Activated naive CD4-positive, alpha-beta T cell treated with anti-CD3 and anti-CD28 coated beads, Interleukin-2, amount 50 U/mL, for 24 hours (primary cell): ENCODE data around the gene CXCL10.
"Not testable (repeated sequence)": the region's sequence is repeated elsewhere in the genome, so short reads cannot be mapped to it uniquely, and the experiment has no call there.

Experiments
- H3K27ac Mint-ChIP-seq: one replicate; pipeline ENCODE4 v1.8.0; 2021; ENCODE audit warnings: mild to moderate bottlenecking, mixed read lengths
- H3K27me3 Mint-ChIP-seq: one replicate; pipeline ENCODE4 v1.8.0; 2021; ENCODE audit warnings: mixed read lengths
- H3K36me3 Mint-ChIP-seq: one replicate; pipeline ENCODE4 v1.8.0; 2021; ENCODE audit warnings: mixed read lengths
- H3K4me1 Mint-ChIP-seq: one replicate; pipeline ENCODE4 v1.8.0; 2021; ENCODE audit warnings: mixed read lengths
- H3K4me3 Mint-ChIP-seq: one replicate; pipeline ENCODE4 v1.8.0; 2021; ENCODE audit warnings: mild to moderate bottlenecking, mixed read lengths
- H3K9me3 Mint-ChIP-seq: one replicate; pipeline ENCODE4 v1.8.0; 2021; ENCODE audit warnings: mixed read lengths

Gene CXCL10

DNA sequence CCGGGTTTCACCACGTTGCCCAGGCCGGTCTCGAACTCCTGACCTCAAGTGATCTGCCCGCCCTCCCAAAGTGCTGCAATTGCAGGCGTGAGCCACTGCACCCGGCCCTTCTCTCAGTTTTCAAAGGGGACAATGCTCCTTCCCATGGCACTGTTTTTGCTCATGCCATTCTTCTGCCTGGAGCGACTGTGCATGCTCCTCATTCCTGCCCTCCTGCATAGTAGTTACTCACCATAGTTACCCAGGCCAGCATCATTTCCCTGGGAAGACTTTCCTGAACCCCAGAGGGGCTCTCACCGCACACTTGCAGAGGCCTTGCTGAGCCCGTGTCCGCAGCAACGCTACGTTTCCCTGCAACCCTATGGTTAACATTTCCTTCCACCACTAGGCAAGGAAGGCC lies 12.7 kb downstream of the CXCL10 start:
- no peaks in the 10 kb centered on the region for H3K9me3 Mint-ChIP-seq

DNA sequence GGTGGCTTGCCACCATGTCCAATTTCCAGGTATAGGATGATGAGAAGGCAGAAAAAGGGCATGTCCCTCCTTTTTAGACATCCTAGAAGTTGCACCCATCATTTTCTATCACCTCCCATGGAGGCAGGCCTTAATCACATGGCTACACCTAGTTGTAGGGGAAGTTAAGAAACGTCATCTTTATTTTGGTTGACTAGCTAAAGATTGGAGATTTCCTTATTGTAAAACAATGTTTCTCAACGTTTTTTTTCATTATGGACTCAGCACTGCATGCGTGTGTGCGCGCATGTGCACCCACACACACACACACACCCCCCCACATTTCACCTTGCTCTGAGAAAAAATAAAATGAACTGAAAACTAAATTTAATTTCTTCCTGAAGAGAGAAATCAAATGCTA lies 14.0 kb downstream of the CXCL10 start:
- Mint-ChIP-seq H3K9me3 (no peaks in the 10 kb centered on the region), H3K27ac (no peak overlapping the region), H3K4me3 (no peak overlapping the region), H3K4me1 (no peaks in the 10 kb centered on the region), H3K36me3 (no peaks in the 10 kb centered on the region), H3K27me3 (peaks cover 1% of the 10 kb centered on the region)

More for the DNA sequence above, 12.7 kb downstream of the CXCL10 start:
- H3K27me3 Mint-ChIP-seq, result peaks cover 1% of the 10 kb centered on the region
- no peaks in the 10 kb centered on the region for H3K4me1 Mint-ChIP-seq
- H3K36me3 Mint-ChIP-seq, result no peaks in the 10 kb centered on the region
- no peak overlapping the region for H3K27ac Mint-ChIP-seq
- no peak overlapping the region for H3K4me3 Mint-ChIP-seq

DNA sequence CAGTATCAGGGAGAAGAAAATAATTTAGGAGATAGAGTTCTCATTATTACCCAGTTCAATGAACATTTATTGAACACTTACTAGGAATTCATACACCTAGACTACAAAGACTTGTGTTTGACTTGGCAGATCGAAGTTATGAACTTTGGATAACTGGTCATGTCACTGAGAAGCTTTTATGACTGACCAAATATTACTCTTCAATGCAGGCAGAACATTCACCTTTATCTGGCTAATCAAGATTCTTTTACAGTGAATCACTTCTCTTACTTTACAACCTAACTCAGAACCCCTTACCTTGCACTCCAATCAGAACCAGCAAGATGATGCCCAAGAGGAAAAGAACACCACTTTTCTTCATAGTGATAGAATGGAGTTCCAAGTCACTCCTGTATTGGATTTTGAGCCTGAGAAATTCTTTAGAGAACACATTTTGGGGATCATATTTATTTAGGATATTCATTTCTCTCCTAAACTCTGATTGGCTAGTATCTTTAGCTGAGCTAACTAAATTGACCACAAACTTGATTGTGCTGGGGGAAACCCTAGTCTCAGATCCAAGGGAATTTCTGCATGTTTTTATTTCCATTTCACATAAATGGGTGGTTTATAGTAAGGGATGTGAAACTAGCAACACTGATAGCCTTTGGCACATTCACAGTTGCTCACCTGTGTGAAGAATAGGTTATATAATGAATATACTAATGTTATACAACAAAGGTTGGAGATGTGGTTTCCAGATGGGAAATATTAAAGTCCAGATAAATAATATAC lies 16.0 kb downstream of the CXCL10 start, which contains the start of gene CXCL9:
TSS of gene CXCL9 (minus strand) at position 421 of the 774 bp plus-strand sequence. CDS start at position 361, 60 bp downstream.
- H3K27me3 Mint-ChIP-seq, result peaks cover 6% of the 10 kb centered on the region
- no peaks in the 10 kb centered on the region for H3K4me1 Mint-ChIP-seq
- H3K4me3 Mint-ChIP-seq, result no peak within 1 kb of the TSS
- H3K9me3 Mint-ChIP-seq, result no peaks in the 10 kb centered on the region
- no peak within 1 kb of the TSS for H3K27ac Mint-ChIP-seq
- no peaks in the 10 kb centered on the region for H3K36me3 Mint-ChIP-seq

DNA sequence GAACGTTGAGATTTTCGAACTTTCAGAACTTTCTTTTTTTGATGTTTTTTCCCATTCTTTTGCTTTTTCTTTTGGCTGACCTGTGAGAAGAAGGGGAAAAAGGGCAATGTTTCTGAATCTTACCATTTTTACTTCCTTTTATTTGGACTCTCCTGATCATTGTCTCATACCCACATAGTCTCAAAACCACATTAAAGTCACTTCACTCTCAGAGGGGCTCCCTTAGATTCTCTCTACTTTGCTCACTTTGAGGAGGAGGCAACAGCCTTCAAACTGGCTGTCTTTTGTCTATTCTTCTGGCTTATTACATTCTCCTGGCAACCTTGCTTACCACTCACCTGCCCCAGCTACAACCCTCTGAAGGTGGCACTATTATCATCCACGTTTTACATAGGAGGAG lies 19.7 kb downstream of the CXCL10 start:
- Mint-ChIP-seq H3K9me3 (no peaks in the 10 kb centered on the region), H3K27ac (no peak overlapping the region), H3K4me1 (no peaks in the 10 kb centered on the region), H3K27me3 (peaks cover 6% of the 10 kb centered on the region), H3K36me3 (no peaks in the 10 kb centered on the region), H3K4me3 (no peak overlapping the region)

DNA sequence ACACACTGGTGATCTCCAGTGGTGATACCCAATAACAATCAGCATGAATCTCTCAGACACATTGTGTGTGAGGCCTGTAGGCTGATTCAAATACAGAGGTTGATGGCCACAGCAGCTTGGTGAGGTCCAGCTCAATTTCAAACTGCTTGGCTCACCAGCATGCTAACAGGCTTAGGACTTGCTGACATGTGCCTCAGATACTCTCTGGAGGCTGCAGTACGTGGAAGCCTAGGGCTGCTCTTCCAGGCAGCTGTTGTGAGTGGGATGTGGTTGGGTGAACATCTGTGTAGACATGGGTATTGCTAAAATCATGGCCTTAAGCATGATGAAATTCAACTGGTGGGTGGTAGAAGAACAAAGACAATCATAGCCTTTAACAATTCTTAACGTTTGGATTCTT lies 20.3 kb downstream of the CXCL10 start:
- peaks cover 4% of the 10 kb centered on the region for H3K27me3 Mint-ChIP-seq
- no peaks in the 10 kb centered on the region for H3K4me1 Mint-ChIP-seq
- H3K27ac Mint-ChIP-seq, result no peak overlapping the region
- H3K4me3 Mint-ChIP-seq, result no peak overlapping the region
- H3K36me3 Mint-ChIP-seq, result no peaks in the 10 kb centered on the region
- H3K9me3 Mint-ChIP-seq, result no peaks in the 10 kb centered on the region

DNA sequence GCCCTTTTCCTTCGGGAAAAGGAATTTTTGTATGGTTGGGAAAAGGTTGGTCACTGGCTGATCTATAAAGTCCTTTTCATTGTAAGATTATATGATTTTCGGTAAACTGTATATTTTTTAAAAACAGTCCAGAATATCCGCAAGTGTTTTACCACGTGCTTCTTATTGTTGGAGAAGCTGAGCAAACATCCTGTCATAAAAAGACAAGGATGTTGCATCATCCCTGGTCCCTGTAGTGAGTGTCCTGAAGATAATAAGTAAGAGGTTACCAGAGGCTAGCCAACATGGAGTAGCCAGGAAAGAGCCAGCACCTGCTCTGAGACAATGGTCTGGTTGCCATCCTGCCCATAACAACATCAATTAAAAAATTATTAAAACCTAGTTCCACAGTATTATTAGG lies 21.1 kb downstream of the CXCL10 start:
- no peaks in the 10 kb centered on the region for H3K4me1 Mint-ChIP-seq
- no peak overlapping the region for H3K27ac Mint-ChIP-seq
- no peak overlapping the region for H3K4me3 Mint-ChIP-seq
- peaks cover 4% of the 10 kb centered on the region for H3K27me3 Mint-ChIP-seq
- no peaks in the 10 kb centered on the region for H3K9me3 Mint-ChIP-seq
- no peaks in the 10 kb centered on the region for H3K36me3 Mint-ChIP-seq

DNA sequence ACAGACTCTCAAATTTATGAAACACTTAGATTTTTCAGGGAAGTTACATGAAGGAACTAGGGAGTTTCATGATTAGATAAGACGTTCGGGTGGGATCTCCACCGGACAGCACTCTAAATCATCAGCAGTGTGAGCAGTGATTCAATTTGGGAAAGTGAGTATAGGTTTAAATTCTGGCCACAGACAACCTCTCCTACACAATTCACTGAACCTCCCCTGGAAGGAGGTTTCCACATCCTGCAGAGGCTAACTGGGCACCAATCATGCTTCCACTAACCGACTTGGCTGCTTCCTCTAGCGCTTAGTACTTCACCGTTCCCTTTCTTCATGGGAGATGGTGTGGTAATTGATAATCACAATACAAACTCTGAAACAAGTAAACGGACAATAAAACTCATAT lies 21.6 kb downstream of the CXCL10 start:
- H3K4me1 Mint-ChIP-seq, result no peaks in the 10 kb centered on the region
- H3K36me3 Mint-ChIP-seq, result no peaks in the 10 kb centered on the region
- no peaks in the 10 kb centered on the region for H3K9me3 Mint-ChIP-seq
- H3K27me3 Mint-ChIP-seq, result peaks cover 4% of the 10 kb centered on the region
- no peak overlapping the region for H3K4me3 Mint-ChIP-seq
- H3K27ac Mint-ChIP-seq, result no peak overlapping the region

DNA sequence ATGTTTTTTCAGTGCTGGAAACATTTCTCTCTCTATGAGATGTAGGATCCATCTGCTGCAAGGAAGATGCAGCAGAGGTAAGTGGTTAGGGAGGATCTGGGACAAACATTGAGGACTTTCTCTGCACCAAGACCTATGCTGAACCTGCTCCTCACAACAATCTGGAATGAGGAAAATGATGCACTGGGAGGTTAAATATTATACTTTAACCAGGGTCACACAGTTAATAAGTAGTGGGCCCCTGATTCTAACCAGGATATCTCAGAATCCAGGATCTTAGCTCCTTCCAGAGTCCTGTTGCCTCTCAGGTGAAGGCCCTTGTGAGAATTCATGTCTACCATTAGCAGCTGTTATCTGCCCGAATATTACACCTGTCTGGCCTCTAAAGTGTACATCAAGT lies 23.0 kb downstream of the CXCL10 start:
- Mint-ChIP-seq H3K27ac (no peak overlapping the region), H3K4me3 (no peak overlapping the region), H3K36me3 (no peaks in the 10 kb centered on the region), H3K4me1 (no peaks in the 10 kb centered on the region), H3K27me3 (peaks cover 4% of the 10 kb centered on the region), H3K9me3 (no peaks in the 10 kb centered on the region)

DNA sequence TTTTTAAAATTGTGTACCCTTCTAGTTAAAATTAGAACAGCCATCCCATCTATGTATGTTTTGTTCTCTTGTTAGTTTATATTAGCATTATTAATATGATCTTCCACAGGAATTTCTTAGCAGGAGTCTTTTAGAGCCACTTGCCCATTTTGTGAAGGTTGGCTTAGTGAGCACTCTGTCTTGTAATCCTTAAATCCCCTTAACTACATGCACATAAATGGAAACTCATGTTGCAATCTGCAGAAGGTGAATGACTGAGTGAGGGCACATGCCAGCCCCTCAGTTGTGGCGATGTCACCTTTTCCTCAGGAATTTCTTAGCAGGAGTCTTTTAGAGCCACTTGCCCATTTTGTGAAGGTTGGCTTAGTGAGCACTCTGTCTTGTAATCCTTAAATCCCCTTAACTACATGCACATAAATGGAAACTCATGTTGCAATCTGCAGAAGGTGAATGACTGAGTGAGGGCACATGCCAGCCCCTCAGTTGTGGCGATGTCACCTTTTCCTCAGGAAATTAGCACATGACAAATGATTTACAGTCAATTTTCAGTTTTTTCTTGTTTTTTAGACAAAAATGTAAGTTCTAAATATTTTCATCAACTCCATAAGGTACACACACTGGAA lies 24.7 kb downstream of the CXCL10 start:
- not testable (repeated sequence) for H3K27ac Mint-ChIP-seq, H3K4me3 Mint-ChIP-seq, H3K36me3 Mint-ChIP-seq, H3K9me3 Mint-ChIP-seq, H3K27me3 Mint-ChIP-seq, H3K4me1 Mint-ChIP-seq

DNA sequence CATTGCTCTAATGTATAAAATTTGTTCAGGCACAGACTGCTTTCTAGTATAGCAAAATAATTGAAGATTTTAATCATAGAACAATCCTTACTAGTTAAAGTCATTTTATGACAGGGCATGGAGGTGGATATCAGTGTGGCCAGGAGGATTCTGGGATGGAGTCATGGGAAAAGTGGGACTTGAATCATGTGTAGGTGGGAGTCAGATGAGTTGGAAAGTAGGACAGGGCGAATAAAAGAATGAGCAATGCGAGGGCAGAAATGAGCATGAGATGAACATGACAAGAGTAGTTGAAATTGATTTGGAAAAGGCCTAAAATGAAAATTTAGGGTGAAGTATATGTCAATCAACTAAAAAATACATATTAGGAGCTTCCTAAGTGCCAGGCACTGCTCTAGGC lies 25.4 kb downstream of the CXCL10 start:
- H3K27ac Mint-ChIP-seq, result no peak overlapping the region
- H3K36me3 Mint-ChIP-seq, result no peaks in the 10 kb centered on the region
- H3K4me1 Mint-ChIP-seq, result no peaks in the 10 kb centered on the region
- H3K9me3 Mint-ChIP-seq, result no peaks in the 10 kb centered on the region
- no peak overlapping the region for H3K4me3 Mint-ChIP-seq
- H3K27me3 Mint-ChIP-seq, result peaks cover 1% of the 10 kb centered on the region

DNA sequence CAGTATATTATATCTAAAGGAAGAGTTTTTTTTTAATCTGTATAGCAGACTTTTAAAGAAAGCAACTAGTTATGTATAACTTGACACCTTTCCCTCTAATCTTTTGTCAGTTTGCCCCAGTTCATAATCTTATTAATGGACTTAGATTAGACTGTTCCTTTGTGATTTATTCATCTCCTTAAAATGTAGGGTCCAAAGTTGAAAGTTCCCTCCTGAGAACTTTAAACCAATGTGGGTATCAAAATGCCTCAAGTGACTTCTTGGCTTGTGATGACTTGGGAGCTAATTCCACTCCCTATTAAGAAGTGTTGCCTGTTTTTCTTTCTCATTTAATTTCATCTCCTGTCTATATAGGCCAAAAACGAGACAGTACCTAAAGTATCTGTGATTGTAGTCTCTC lies 26.2 kb downstream of the CXCL10 start:
- H3K36me3 Mint-ChIP-seq, result no peaks in the 10 kb centered on the region
- no peak overlapping the region for H3K4me3 Mint-ChIP-seq
- no peaks in the 10 kb centered on the region for H3K27me3 Mint-ChIP-seq
- H3K9me3 Mint-ChIP-seq, result no peaks in the 10 kb centered on the region
- no peaks in the 10 kb centered on the region for H3K4me1 Mint-ChIP-seq
- no peak overlapping the region for H3K27ac Mint-ChIP-seq

DNA sequence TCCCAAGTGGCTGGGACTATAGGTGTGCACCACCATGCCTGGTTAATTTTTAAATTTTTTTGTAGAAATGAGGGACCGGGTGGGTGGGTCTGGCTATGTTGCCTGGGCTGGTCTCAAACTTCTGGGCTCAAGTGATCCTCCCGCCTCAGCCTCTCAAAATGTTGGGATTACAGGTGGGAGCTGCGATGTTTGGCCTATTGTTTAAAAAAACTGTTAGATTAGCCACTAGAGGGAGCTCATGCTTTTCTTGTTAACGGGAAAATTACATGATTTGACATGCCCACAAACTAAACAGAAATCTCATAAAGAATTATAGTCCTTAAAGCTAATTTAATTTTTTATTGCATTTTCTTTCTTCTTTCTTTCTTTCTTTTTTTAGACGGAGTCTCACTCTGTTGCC lies 27.6 kb downstream of the CXCL10 start:
- Mint-ChIP-seq H3K36me3 (no peaks in the 10 kb centered on the region), H3K4me1 (peaks cover 9% of the 10 kb centered on the region), H3K27me3 (no peaks in the 10 kb centered on the region), H3K9me3 (no peaks in the 10 kb centered on the region), H3K4me3 (no peak overlapping the region), H3K27ac (no peak overlapping the region)

DNA sequence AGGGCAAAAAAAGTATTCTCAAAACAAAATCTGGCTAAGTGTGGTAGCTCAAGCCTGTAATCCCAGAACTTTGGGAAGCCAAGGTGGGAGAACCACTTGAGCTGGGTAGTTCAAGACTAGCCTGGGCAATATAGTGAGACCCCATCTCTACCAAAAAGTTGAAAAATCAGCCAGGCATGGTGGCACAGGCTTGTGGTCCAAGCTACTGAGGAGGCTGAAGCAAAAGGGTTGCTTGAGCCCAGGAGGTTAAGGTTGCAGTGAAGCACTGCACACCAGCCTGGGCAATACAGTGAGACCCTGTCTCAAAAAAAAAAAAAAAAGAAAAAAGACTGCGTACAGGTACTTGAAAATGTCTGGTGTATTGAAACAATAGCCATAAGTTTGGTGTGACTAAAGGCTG lies 30.8 kb downstream of the CXCL10 start:
- Mint-ChIP-seq H3K27ac (no peak overlapping the region), H3K4me3 (no peak overlapping the region), H3K4me1 (peaks cover 9% of the 10 kb centered on the region), H3K9me3 (no peaks in the 10 kb centered on the region), H3K27me3 (no peaks in the 10 kb centered on the region), H3K36me3 (peaks cover 9% of the 10 kb centered on the region)

DNA sequence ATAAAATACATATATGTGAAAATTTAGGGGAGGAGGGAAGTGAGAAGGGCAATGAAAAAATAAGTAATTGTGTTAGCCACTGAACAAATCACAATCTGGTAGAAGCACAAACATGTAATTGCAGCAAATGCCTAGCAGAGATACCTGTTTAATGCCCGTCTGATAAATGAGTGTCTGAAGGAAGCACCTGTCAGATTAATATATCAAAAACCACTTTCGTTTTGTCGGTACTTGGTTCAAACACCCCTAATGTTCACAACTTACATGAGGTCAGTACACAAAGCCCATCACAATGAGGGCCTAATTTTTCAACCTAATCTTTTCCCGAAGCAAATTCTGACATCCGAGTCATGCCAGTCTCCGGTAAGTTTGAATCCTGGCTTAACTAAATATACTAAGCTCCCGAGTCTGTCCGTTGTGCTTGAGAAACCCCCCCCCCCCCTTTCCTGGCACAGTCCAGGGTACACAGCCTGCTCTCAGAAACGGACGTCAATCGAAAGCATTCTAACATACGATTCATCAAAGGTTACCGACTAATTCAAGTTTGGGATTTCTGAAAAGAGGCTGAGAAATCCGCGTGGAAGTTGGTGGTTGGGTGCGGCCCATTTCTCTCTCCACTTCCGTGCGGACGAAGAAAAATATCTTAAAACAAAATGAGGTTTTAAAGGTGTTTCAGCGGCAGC lies 33.3 kb downstream of the CXCL10 start:
- Mint-ChIP-seq H3K9me3 (no peaks in the 10 kb centered on the region), H3K4me3 (peak overlapping the region; percentile 92), H3K4me1 (peaks cover 9% of the 10 kb centered on the region), H3K27me3 (no peaks in the 10 kb centered on the region), H3K36me3 (peaks cover 9% of the 10 kb centered on the region), H3K27ac (peak overlapping the region; percentile 85)

DNA sequence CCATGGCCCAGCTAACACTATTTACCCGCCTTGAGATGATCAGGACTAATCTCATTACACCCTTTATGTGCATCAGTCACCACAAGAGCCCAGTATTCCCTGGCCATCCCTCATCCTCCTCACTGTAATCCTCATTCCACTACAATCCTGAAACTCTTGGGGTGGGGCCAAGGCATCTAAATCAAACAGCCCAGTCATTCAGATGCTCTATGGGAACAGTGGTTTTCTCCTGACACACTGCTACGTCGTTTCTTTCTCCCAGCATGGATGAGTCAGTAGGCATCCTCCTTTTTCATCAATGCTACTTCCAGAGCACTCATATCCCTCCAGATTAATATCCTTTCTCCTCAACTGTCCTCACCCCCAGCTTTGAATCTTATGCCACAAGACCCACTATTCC lies 38.2 kb downstream of the CXCL10 start:
- Mint-ChIP-seq H3K27me3 (no peaks in the 10 kb centered on the region), H3K36me3 (peaks cover 18% of the 10 kb centered on the region), H3K4me3 (no peak overlapping the region), H3K9me3 (no peaks in the 10 kb centered on the region), H3K4me1 (no peaks in the 10 kb centered on the region), H3K27ac (no peak overlapping the region)

DNA sequence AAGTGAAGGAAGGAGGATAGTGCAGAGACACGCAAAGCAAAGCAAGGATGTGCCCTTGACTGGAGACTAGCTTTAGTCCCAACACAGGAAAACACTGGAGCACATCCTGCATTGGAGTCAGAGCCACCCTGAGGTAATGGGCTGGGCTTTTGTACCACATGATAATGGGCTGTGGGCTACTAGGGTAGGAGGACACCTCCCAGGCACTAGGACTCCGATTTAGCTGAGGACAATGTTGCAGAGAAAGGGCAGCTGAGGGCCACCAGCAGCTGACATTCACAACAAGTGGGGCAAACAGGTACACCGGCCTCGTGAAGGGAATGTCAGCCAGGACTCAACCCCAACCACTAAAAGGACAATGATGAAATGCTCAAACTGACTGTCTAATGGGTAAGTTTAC lies 42.7 kb downstream of the CXCL10 start:
- no peak overlapping the region for H3K27ac Mint-ChIP-seq
- H3K27me3 Mint-ChIP-seq, result no peaks in the 10 kb centered on the region
- H3K4me1 Mint-ChIP-seq, result no peaks in the 10 kb centered on the region
- H3K4me3 Mint-ChIP-seq, result no peak overlapping the region
- H3K9me3 Mint-ChIP-seq, result no peaks in the 10 kb centered on the region
- H3K36me3 Mint-ChIP-seq, result peaks cover 24% of the 10 kb centered on the region
